ENCODE results near the gene TMEM266.

- TF ChIP-seq EZH2 (IDR thresholded peaks at IDR 0.05): no peak
- no peak for TF ChIP-seq POLR2AphosphoS5 (IDR thresholded peaks at IDR 0.05; ENCODE audit: borderline replicate concordance, low read depth, low read length)
- no peak for TF ChIP-seq FOXP2 (optimal IDR thresholded peaks at IDR 0.05; ENCODE audit: control extremely low read depth, extremely low read length, insufficient read depth)
Measured at GRCh38 chr15:76059320-76060117, at the start of gene TMEM266.
